ENCODE results near the gene ZC3H7A. TPM values are rescaled to one million over a fixed set of nuclear protein-coding genes. Genes with fewer than 3 reads are reported as not detected.

Gene ZC3H7A
- total and polyA plus RNA-seq, 2 of the 13 experiments (the other 11 are each of a cell fraction or from before 2014, with no cell fraction given): 29.2 to 36.8 TPM

DNA sequence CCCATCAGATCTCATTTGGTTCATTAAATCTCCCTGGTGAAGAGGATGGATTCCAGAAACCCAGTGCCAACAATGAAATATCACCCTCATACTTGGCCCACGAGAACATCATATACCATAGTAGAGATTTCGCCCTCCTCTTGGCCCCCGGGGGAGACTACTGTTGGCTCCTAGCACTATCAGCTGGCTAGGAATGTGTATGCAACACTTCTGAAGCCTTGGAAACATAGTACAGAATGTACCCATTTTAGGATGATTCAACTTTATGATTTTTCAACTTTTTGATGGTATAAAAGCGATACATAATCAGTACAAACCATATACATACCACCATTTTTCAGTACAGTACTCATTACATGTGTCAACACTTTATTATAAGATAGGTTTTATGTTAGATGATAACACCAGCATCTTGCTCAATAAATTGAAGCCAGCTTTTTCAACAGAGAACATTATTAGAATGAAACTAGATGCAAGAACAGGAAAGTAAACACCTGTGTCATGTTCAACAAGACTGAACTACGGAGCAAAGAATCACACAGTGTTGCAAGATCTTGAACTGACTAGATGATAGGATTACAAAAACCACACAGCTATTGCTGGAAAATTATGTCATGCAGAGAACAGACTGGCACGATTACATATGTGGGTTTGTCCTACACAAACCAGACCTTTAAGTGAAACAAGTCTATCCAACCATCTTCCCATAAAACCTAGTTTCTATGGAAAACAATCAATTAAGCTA, 37.1 kb upstream of the ZC3H7A start (continued):
- TF ChIP-seq ZBTB21 (CRISPR knock-in tag; IDR thresholded peaks at IDR 0.05) (0 out of 2 replicates have a peak, but pooled peaks have one; percentile 64), FOXK2 (IDR thresholded peaks at IDR 0.05) (peak; percentile 68), ARID3A (IDR thresholded peaks at IDR 0.05; ENCODE audit: low read depth, low read length) (peak; percentile 54; the same call in 1 of the 2 replicates), GATAD2A (CRISPR knock-in tag; IDR thresholded peaks at IDR 0.05) (peak; percentile 76), NCOA2 (CRISPR knock-in tag; IDR thresholded peaks at IDR 0.05) (peak; percentile 31; the same call in 1 of the 2 replicates), SOX6 (IDR thresholded peaks at IDR 0.05) (no peak), SOX6 (CRISPR knock-in tag; IDR thresholded peaks at IDR 0.05) (0 out of 2 replicates have a peak, but pooled peaks have one; percentile 23), ZSCAN25 (CRISPR knock-in tag; IDR thresholded peaks at IDR 0.05) (no peak), THAP9 (CRISPR knock-in tag; IDR thresholded peaks at IDR 0.05; ENCODE audit: borderline replicate concordance) (no peak), RORA (CRISPR knock-in tag; IDR thresholded peaks at IDR 0.05) (no peak), RXRB (CRISPR knock-in tag; IDR thresholded peaks at IDR 0.05; ENCODE audit: borderline replicate concordance) (peak; percentile 10; the same call in 1 of the 2 replicates), ZNF549 (CRISPR knock-in tag; IDR thresholded peaks at IDR 0.05) (no peak), KAT8 (CRISPR knock-in tag; IDR thresholded peaks at IDR 0.05) (0 out of 2 replicates have a peak, but pooled peaks have one; percentile 30), RARA (CRISPR knock-in tag; IDR thresholded peaks at IDR 0.05) (peak; percentile 61), ERF (CRISPR knock-in tag; IDR thresholded peaks at IDR 0.05) (0 out of 2 replicates have a peak, but pooled peaks have one; percentile 24), ZNF3 (CRISPR knock-in tag; IDR thresholded peaks at IDR 0.05) (peak; percentile 65; the same call in 1 of the 2 replicates), KLF11 (CRISPR knock-in tag; IDR thresholded peaks at IDR 0.05) (0 out of 2 replicates have a peak, but pooled peaks have one; percentile 45), ARNT2 (CRISPR knock-in tag; IDR thresholded peaks at IDR 0.05; ENCODE audit: low read depth) (0 out of 2 replicates have a peak, but pooled peaks have one; percentile 31), SAP130 (CRISPR knock-in tag; IDR thresholded peaks at IDR 0.05; ENCODE audit: low read depth) (peak; percentile 70)
- TF ChIP-seq, protein P1, sequence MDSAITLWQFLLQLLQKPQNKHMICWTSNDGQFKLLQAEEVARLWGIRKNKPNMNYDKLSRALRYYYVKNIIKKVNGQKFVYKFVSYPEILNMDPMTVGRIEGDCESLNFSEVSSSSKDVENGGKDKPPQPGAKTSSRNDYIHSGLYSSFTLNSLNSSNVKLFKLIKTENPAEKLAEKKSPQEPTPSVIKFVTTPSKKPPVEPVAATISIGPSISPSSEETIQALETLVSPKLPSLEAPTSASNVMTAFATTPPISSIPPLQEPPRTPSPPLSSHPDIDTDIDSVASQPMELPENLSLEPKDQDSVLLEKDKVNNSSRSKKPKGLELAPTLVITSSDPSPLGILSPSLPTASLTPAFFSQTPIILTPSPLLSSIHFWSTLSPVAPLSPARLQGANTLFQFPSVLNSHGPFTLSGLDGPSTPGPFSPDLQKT (CRISPR knock-in tag; IDR thresholded peaks at IDR 0.05; ENCODE audit: borderline replicate concordance): no peak

All from HepG2 (cell line).